Measurements from ENCODE around the gene M6PR.

- TF ChIP-seq CTCF (IDR thresholded peaks at IDR 0.05) (no peak), POLR2A (IDR thresholded peaks at IDR 0.05) (no peak), POLR2AphosphoS5 (IDR thresholded peaks at IDR 0.05) (no peak)
Observed at GRCh38 chr12:8941691-8942478, 7.6 kb downstream of the M6PR start.
